GM23248 (cell line): Measurements from ENCODE around the gene RCAN2.

ENCODE experiments used
- EZH2 ChIP-seq: fragments of 200-600 bp; sonication (generic); IDR thresholded peaks from 2 replicates; pipeline ENCODE4 v1.6.1; 2018; ENCODE audit warnings: antibody characterized with exemption, mild to moderate bottlenecking; ENCODE audit not compliant: insufficient read depth, poor library complexity, severe bottlenecking
- EZH2phosphoT487 ChIP-seq: fragments of 200-600 bp; sonication (generic); IDR thresholded peaks from 2 replicates; pipeline ENCODE4 v1.6.1; 2018; ENCODE audit warnings: antibody characterized with exemption, moderate library complexity, mild to moderate bottlenecking, low read depth; ENCODE audit not compliant: insufficient read depth

- TF ChIP-seq EZH2phosphoT487 (no peak), EZH2 (no peak)
Observed at GRCh38 chr6:46271107-46271506, 220.1 kb downstream of the RCAN2 start.
